Measurements from ENCODE around the gene FGF14. TPM values are rescaled to one million over a fixed set of nuclear protein-coding genes. Genes with fewer than 3 reads are reported as not detected.

The FGF14 gene
- total RNA-seq, 4 donors from 2014 or later, result 0.28 to 2.3 (median 0.35) TPM; not detected in 1

GRCh38 chr13:102055090-102055779 is 346.6 kb downstream of the FGF14 start:
- Histone ChIP-seq H3K4me1 (no peaks in the 10 kb centered on the region), H3K36me3 (no peaks in the 10 kb centered on the region), H3K27me3 (no peaks in the 10 kb centered on the region), H3K9me3 (peaks cover 0 to 20% (median 0%) of the 10 kb centered on the region in 4 donors), H3K27ac (no peak overlapping the region), H3K4me3 (no peak overlapping the region)
- DNase-seq, result no peak
- no peak for TF ChIP-seq CTCF (IDR thresholded peaks at IDR 0.05)
- TF ChIP-seq POLR2A (IDR thresholded peaks at IDR 0.05), result no peak

- no peak for DNase-seq
- H3K27me3 ChIP-seq, result no peaks in the 10 kb centered on the region
- H3K36me3 ChIP-seq, result no peaks in the 10 kb centered on the region
- TF ChIP-seq POLR2A (IDR thresholded peaks at IDR 0.05), result no peak
- no peak for TF ChIP-seq CTCF (IDR thresholded peaks at IDR 0.05)
- H3K4me1 ChIP-seq, result no peaks in the 10 kb centered on the region
- peaks cover 0 to 20% (median 0%) of the 10 kb centered on the region in 4 donors for H3K9me3 ChIP-seq
- no peak overlapping the region for H3K27ac ChIP-seq
- no peak overlapping the region for H3K4me3 ChIP-seq
These were observed 352.0 kb downstream of the FGF14 start for GRCh38 chr13:102049853-102050252.

DNA sequence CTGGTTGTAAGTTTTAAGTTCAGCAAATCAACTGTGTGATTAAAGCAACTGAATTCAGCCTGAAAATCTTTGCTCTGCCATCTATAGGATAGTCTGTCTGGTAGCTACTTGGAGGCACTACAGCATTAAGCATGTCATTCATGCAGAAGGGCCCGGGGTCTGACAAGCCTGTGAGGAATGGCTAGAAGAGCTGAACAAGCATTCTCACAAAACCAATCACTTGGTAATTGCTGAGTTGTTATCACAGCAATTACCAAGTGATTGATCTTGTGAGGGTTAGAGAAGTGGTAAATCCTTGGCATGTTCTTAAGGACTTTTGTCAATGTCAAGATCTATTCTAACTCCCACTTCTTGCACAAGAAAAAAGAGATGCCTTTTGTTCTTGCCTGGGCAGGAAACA is 356.1 kb downstream of the FGF14 start:
- Histone ChIP-seq H3K4me3 (no peak overlapping the region), H3K27ac (no peak overlapping the region), H3K36me3 (no peaks in the 10 kb centered on the region), H3K27me3 (no peaks in the 10 kb centered on the region), H3K9me3 (no peaks in the 10 kb centered on the region), H3K4me1 (no peaks in the 10 kb centered on the region)
- no peak for TF ChIP-seq CTCF (IDR thresholded peaks at IDR 0.05)
- no peak for TF ChIP-seq POLR2A (IDR thresholded peaks at IDR 0.05)
- no peak for DNase-seq

DNA sequence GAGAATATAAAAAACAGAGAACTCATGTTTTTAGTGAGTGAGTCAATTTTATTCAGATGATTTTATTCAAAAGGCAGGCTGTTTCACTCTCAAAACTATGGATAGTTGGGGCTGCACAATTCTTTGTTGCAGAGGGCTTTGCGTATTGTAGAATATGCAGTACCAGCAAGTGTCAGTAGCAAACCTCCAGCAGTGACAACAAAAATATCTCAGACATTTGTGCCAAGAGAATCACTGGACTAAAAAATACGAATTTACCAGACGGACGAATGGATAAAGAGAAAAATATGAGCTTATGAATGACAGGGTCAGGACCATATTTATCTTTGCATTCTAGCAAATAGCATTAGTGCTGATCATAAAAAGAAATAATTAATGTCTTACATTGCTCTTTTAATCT is 359.1 kb downstream of the FGF14 start:
- TF ChIP-seq CTCF (IDR thresholded peaks at IDR 0.05) (no peak), POLR2A (IDR thresholded peaks at IDR 0.05) (no peak)
- no peak overlapping the region for H3K4me3 ChIP-seq
- no peaks in the 10 kb centered on the region for H3K9me3 ChIP-seq
- H3K27ac ChIP-seq, result no peak overlapping the region
- no peaks in the 10 kb centered on the region for H3K36me3 ChIP-seq
- H3K4me1 ChIP-seq, result no peaks in the 10 kb centered on the region
- H3K27me3 ChIP-seq, result no peaks in the 10 kb centered on the region
- DNase-seq, result no peak

- H3K27ac ChIP-seq, result no peak overlapping the region
- TF ChIP-seq POLR2A (IDR thresholded peaks at IDR 0.05) (no peak), CTCF (IDR thresholded peaks at IDR 0.05) (no peak)
- no peaks in the 10 kb centered on the region for H3K9me3 ChIP-seq
- H3K4me1 ChIP-seq, result no peaks in the 10 kb centered on the region
- H3K4me3 ChIP-seq, result no peak overlapping the region
- DNase-seq, result no peak
- no peaks in the 10 kb centered on the region for H3K27me3 ChIP-seq
- no peaks in the 10 kb centered on the region for H3K36me3 ChIP-seq
These were observed 360.3 kb downstream of the FGF14 start for GRCh38 chr13:102041544-102041943.

Data from Peyer's patch (tissue), 4 donors.